GM19467 (cell line): Measurements from ENCODE around the gene PRPF40B.

Source experiments
- ATAC-seq: cut with Tn5 transposase; IDR thresholded peaks from one replicate; pipeline ENCODE4 v1.9.1; 2021; ENCODE audit warnings: mild to moderate bottlenecking, moderate library complexity; ENCODE audit not compliant: unreplicated experiment

The PRPF40B gene

GRCh38 chr12:49655595-49656236 is 32.4 kb downstream of the PRPF40B start:
- no peak for ATAC-seq

DNA sequence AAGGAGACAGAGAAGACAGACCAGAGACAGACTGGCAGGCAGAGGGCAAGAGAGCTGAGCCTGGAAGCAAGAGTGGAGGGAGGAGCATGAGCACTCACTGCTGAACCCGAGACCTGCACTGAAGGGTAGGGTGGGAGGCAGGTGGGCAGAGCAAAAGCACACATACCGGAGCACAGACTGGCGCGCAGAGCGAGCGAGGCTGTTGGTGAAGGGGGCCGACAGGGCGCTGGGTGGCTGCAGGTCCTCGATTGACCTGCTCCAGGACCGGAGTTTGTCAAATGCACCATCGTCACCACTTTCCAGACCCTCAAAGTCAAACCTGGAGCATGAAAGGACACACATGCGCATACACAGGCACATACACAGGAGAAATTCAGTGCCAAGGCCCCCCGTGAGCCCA is 34.9 kb downstream of the PRPF40B start:
- ATAC-seq: no peak

GRCh38 chr12:49659753-49660152 is 36.4 kb downstream of the PRPF40B start:
- ATAC-seq: no peak

GRCh38 chr12:49661191-49661590 is 37.8 kb downstream of the PRPF40B start:
- no peak for ATAC-seq

- ATAC-seq: no peak
Observed at GRCh38 chr12:49661746-49662145, 38.4 kb downstream of the PRPF40B start.

- peak; percentile 78 for ATAC-seq
Observed at GRCh38 chr12:49662998-49663843, 39.9 kb downstream of the PRPF40B start.

DNA sequence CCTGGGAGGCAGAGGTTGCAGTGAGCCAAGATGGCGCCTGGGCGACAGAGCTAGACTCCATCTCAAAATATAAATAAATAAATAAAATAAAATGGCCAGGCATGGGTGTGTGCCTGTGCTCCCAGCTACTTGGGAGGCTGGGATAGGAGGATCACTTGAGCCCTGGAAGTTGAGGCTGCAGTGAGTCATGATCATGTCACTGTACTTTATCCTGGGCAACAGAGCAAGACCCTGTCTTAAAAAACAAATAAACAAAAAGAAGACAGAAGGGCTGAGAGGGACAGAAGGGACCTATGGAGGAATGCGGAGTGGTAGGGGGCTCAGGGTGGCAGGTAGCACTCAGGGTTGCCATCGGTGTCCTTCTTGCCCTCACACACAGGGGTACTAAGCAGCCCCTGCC is 40.8 kb downstream of the PRPF40B start:
- ATAC-seq: no peak

DNA sequence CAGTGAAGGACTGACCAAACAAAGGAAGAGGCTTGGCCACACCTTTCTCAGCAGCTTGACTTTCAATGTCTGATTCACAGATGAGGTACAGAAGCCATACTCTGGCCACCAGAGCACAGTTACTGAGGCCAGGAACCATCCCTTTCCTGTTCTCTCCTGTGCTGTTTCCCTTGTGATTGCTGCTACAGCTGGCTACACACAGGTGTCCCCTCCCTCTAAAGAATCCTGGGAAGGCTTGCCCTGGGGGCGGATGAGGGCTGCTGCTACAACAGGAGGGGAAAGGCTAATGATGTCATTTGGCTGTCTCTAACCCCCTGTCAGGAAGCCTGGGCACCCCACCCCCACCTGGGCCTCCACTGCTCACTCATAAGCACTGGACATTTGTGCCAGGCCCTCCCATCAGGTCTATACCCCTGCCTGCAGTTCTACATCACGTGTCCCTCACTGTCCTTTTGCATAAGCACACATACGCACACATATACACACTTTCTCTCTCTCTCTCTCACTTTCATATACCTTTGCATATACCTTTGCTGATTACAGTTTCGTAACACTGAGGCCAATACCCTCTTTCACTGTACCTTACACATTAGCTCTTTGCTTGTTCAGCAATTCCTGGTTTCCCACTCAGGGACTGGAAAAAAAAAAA is 41.4 kb downstream of the PRPF40B start:
- ATAC-seq: peak; percentile 49

- no peak for ATAC-seq
Observed at GRCh38 chr12:49665384-49665783, 42.0 kb downstream of the PRPF40B start.

- no peak for ATAC-seq
Observed at GRCh38 chr12:49666176-49666575, 42.8 kb downstream of the PRPF40B start.

DNA sequence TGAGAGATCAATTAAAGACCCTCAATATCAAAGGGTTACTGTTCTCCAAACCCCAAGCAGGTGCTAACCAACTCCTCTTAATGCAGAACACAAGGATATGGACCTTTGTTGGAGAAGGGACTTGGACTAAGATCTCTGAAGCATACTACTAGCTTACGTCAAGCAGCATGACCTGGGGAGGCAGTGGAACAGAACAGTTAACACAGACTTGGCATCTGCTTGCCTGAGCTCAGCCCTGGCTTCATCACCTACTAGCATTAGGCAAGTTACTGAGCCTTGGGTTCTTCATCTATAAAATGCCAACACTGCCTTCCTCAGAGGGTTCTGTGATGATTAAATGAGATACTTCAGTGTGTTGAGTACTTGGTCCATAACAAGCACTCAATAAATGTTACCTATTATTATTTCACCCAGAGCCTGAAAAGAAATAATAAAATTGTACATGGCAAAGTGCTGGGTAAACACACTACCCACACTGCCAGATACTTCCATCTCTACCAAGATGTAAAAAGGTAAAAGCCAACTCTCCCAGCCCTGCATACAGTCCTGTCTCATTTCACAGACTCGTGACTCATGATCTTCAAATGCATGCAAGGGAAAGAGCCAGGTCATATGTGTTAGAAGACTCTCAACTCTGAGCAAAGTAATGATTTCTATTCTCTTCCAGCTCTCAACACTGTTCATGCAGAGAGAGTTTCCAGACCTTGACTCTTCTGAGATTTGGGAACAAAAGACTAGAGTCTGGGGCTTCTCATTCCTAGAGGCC is 44.1 kb downstream of the PRPF40B start:
- ATAC-seq: no peak

DNA sequence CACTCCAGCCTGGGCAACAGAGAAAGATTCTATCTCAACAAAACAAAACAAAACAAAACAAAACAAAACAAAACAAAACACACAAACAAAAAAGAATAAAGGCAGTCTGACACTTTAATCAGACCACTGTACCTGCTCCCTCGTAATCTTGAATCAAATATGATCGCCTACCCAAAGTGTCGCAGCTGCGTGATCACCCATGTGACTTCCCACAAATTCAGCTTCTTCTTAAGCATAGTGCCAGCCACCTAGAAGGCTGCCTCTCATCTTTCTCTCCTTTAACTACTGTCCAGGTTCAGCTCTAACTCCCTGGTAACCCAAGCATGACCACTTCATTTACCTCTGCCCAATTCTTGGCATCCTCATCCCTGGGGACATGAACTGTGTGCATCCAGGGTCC is 46.4 kb downstream of the PRPF40B start:
- no peak for ATAC-seq

- ATAC-seq: no peak
Observed at GRCh38 chr12:49671031-49671765, 47.8 kb downstream of the PRPF40B start.

- no peak for ATAC-seq
Observed at GRCh38 chr12:49672301-49673217, 49.2 kb downstream of the PRPF40B start.

DNA sequence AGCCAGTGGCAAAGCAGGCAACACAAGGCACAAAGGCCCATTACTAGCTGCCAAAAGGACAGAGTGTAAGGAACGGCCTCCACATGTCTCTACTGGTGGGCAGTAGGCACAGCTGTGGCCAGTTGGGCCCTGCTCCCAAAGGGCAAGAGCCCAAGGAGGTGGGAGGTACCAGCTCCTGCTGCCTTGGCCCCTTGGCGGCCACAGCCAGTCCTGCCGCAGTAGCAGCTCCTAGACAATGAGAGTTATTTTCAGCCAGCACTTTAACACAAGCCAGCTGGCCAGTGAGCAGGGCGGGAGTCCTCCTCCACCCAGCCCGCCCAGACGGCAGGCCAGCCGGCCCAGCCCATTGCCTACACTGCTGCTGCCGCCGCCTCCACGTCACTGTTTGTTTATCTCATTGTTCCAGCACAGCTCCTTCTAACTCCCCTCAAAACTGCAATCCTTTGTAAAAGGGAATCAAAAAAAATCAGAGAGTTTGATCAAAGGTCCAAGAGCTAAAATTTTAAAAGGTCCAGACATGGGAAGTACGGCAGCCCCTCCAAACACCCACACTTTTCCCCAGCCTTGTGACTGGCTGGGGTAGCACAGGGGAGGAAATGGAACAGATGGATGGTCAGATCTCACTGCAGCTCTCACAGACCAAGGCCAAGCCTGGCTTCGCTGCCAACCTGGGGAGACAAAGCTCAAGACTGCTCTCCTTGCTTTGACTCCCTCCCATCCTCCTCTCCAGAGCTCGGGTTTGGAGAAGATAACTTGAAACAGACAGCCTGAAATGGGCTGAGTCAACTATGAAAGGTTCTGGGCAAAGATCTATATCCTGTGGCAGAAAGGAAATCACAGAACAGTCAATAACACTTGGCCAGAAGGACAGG is 50.3 kb downstream of the PRPF40B start:
- ATAC-seq: no peak

- ATAC-seq: no peak
Observed at GRCh38 chr12:49674318-49674981, 51.1 kb downstream of the PRPF40B start.

DNA sequence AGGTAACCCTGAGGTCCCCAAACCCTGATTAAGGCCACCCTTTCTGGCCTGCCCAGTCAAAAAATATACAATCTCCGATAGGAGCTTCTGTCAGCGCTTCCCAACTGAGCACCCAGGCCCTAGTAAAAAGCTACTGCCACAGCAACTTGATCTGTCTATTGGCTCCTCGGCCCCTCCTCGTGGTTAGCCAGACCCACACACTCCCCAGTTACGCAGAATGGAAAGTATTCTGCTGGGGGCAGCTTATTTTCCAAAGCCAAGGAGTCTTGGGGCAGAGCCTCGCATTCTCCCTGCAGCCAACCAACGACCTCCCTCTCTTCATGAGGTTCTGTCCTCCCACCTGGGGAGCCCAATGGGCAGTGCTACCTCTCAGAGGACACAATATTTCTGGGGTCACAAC is 51.8 kb downstream of the PRPF40B start:
- ATAC-seq: no peak

GRCh38 chr12:49678711-49679110 is 55.4 kb downstream of the PRPF40B start:
- ATAC-seq: no peak
